CD4-positive, alpha-beta T cell (primary cell): ENCODE measurements around the gene LDLRAD4. TPM values are rescaled to one million over a fixed set of nuclear protein-coding genes. Genes with fewer than 3 reads are reported as not detected.
A peak's percentile ranks its signal among the peaks of the same experiment; 100 is the strongest.

Experiments
- ATAC-seq: fragments of 200-7000 bp; cut with Tn5 transposase; one replicate; pipeline ENCODE4 v1.10.0; 2022; ENCODE audit warnings: mild to moderate bottlenecking; ENCODE audit not compliant: poor library complexity
- CTCF ChIA-PET: fragments of 350-600 bp; sonication (Branson Sonifier 250); formaldehyde crosslinking; loops from one replicate; lab custom pipeline; 2021; ENCODE audit warnings: antibody characterized with exemption, inconsistent platforms; lab: Charles Lee
- POLR2A ChIA-PET: fragments of 350-600 bp; sonication (Branson Sonifier 250); formaldehyde crosslinking; loops from one replicate; lab custom pipeline; 2021; ENCODE audit warnings: antibody characterized with exemption, inconsistent platforms; lab: Charles Lee
- DNase-seq, 14 experiments: peaks; one replicate each; pipeline ENCODE4 v3.0.0-alpha.2; 2013 to 2020; ENCODE audit warnings: mixed read lengths in 2 of 14
- H3K27ac ChIP-seq, 2 donors: one replicate each; pipeline versions ENCODE4 v1.5.1 to v1.7.0; 2013; ENCODE audit warnings: low read length in 2 of 2, low read depth in 1 of 2, mild to moderate bottlenecking in 1 of 2
- H3K27me3 ChIP-seq, 2 experiments: 1 replicate in 1 of 2; 2 replicates in 1 of 2; pipeline versions ENCODE4 v1.6.1 to v1.7.0; 2013; ENCODE audit warnings: low read length in 2 of 2, control low read depth in 1 of 2, mild to moderate bottlenecking in 1 of 2, moderate library complexity in 1 of 2; ENCODE audit not compliant: insufficient read depth in 2 of 2, control insufficient read depth in 1 of 2
- H3K36me3 ChIP-seq: one replicate; pipeline ENCODE4 v1.6.1; 2013; ENCODE audit warnings: low read length, control low read depth; ENCODE audit not compliant: insufficient read depth
- H3K4me1 ChIP-seq: one replicate; pipeline ENCODE4 v1.6.1; 2013; ENCODE audit warnings: low read length, control low read depth; ENCODE audit not compliant: insufficient read depth
- H3K4me3 ChIP-seq: one replicate; pipeline ENCODE4 v1.5.1; 2013; ENCODE audit warnings: mild to moderate bottlenecking, low read length, moderate library complexity
- H3K9me3 ChIP-seq, 2 experiments: 1 replicate in 1 of 2; 2 replicates in 1 of 2; pipeline versions ENCODE4 v1.6.1 to v1.7.0; 2013; ENCODE audit warnings: low read length in 2 of 2, mild to moderate bottlenecking in 2 of 2, control low read depth in 1 of 2, moderate library complexity in 1 of 2; ENCODE audit not compliant: control insufficient read depth in 1 of 2, insufficient read depth in 1 of 2
- H3K27ac Mint-ChIP-seq: one replicate; pipeline ENCODE4 v1.8.0; 2020; ENCODE audit warnings: mixed read lengths
- H3K27me3 Mint-ChIP-seq: one replicate; pipeline ENCODE4 v1.8.0; 2021; ENCODE audit warnings: mixed read lengths
- H3K36me3 Mint-ChIP-seq: one replicate; pipeline ENCODE4 v1.8.0; 2021; ENCODE audit warnings: low read depth, mixed read lengths
- H3K4me1 Mint-ChIP-seq: one replicate; pipeline ENCODE4 v1.8.0; 2021; ENCODE audit warnings: low read depth, mixed read lengths
- H3K4me3 Mint-ChIP-seq: one replicate; pipeline ENCODE4 v1.8.0; 2020; ENCODE audit warnings: mild to moderate bottlenecking, mixed read lengths
- H3K9me3 Mint-ChIP-seq: one replicate; pipeline ENCODE4 v1.8.0; 2020; ENCODE audit warnings: mixed read lengths
- intact Hi-C, 2 experiments: fragments of 100-400 bp; cut with DNase I in 1 of 2; cut with micrococcal nuclease in 1 of 2; formaldehyde crosslinking; loops; one replicate each; pipeline versions ENCODE4 v1.15.1 to v1.9.0; 2023 to 2025; cut with DNase I, micrococcal nuclease
- total RNA-seq, 174 experiments: library from RNA in 2 of 174; stranded (reverse) in 2 of 174; gene quantifications; one replicate each; pipeline ENCODE4 v1.2.3 and lab custom pipeline; 2021 to 2026
- TF ChIP-seq, protein P1 (sequence below): fragments of 200-600 bp; IDR thresholded peaks from one replicate; pipeline ENCODE4 v1.8.0; 2022; ENCODE audit warnings: antibody characterized with exemption, mild to moderate bottlenecking

LDLRAD4 gene
- total RNA-seq, 2 experiments from 2014 or later = 51.9 to 52.7 TPM

GRCh38 chr18:13332874-13333273 lies 114.3 kb downstream of the LDLRAD4 start:
- CTCF ChIA-PET = interaction anchor here (0.7 to 0.9 kb wide), 2 partner anchors 43 to 174 kb away, joined by 3 to 4 read pairs; no protein-coding TSS in a partner anchor
- H3K27me3 ChIP-seq = no peaks in the 10 kb centered on the region
- no peaks in the 10 kb centered on the region for H3K4me1 ChIP-seq
- no peaks in the 10 kb centered on the region for H3K36me3 ChIP-seq
- H3K4me3 ChIP-seq = no peak overlapping the region
- no peak overlapping the region for H3K27ac ChIP-seq
- intact Hi-C loops = no loop called here
- no peak for ATAC-seq
- Mint-ChIP-seq H3K36me3 (no peaks in the 10 kb centered on the region), H3K4me1 (peaks cover 27% of the 10 kb centered on the region), H3K27ac (no peak overlapping the region), H3K4me3 (no peak overlapping the region), H3K27me3 (no peaks in the 10 kb centered on the region), H3K9me3 (peaks cover 4% of the 10 kb centered on the region)
- DNase-seq = no peak
- peaks cover 0 to 2% of the 10 kb centered on the region in 2 experiments for H3K9me3 ChIP-seq
- POLR2A ChIA-PET = no interaction called here
- TF ChIP-seq, protein P1, sequence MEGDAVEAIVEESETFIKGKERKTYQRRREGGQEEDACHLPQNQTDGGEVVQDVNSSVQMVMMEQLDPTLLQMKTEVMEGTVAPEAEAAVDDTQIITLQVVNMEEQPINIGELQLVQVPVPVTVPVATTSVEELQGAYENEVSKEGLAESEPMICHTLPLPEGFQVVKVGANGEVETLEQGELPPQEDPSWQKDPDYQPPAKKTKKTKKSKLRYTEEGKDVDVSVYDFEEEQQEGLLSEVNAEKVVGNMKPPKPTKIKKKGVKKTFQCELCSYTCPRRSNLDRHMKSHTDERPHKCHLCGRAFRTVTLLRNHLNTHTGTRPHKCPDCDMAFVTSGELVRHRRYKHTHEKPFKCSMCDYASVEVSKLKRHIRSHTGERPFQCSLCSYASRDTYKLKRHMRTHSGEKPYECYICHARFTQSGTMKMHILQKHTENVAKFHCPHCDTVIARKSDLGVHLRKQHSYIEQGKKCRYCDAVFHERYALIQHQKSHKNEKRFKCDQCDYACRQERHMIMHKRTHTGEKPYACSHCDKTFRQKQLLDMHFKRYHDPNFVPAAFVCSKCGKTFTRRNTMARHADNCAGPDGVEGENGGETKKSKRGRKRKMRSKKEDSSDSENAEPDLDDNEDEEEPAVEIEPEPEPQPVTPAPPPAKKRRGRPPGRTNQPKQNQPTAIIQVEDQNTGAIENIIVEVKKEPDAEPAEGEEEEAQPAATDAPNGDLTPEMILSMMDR = no peak

DNA sequence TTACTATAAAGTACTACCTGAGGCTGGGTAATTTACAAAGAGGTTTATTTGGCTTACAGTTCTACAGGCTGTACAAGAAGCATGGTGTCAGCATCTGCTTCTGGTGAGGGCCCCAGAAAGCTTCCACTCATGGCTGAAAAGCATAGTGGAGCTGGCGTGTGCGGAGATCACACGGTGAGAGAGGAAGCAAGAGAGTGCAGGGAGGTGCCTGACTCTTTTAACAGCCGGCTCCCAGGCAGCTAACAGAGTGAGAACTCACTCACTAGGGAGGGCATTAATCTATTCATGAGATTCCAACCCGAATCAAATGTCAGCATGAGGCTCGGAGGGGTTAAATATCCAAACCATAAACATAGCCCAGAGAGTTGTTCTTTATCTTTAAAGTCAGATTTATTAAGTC lies 117.3 kb downstream of the LDLRAD4 start:
- TF ChIP-seq, protein P1 = no peak
- DNase-seq (peak in 2 of 14 experiments; percentile 17 to 31), ATAC-seq (peak; percentile 46)
- H3K27ac Mint-ChIP-seq = no peak overlapping the region
- CTCF ChIA-PET = no interaction called here
- no peaks in the 10 kb centered on the region for H3K9me3 ChIP-seq
- H3K27ac ChIP-seq = no peak overlapping the region
- peaks cover 3% of the 10 kb centered on the region for H3K36me3 Mint-ChIP-seq
- H3K4me3 Mint-ChIP-seq = no peak overlapping the region
- no peaks in the 10 kb centered on the region for H3K4me1 ChIP-seq
- intact Hi-C loops = no loop called here
- peaks cover 45% of the 10 kb centered on the region for H3K4me1 Mint-ChIP-seq
- H3K36me3 ChIP-seq = no peaks in the 10 kb centered on the region
- H3K27me3 ChIP-seq = no peaks in the 10 kb centered on the region
- peaks cover 4% of the 10 kb centered on the region for H3K9me3 Mint-ChIP-seq
- POLR2A ChIA-PET = interaction anchor here (0.5 kb wide), 1 partner anchor 8 kb away, joined by 3 read pairs; no protein-coding TSS in a partner anchor
- no peak overlapping the region for H3K4me3 ChIP-seq
- no peaks in the 10 kb centered on the region for H3K27me3 Mint-ChIP-seq

DNA sequence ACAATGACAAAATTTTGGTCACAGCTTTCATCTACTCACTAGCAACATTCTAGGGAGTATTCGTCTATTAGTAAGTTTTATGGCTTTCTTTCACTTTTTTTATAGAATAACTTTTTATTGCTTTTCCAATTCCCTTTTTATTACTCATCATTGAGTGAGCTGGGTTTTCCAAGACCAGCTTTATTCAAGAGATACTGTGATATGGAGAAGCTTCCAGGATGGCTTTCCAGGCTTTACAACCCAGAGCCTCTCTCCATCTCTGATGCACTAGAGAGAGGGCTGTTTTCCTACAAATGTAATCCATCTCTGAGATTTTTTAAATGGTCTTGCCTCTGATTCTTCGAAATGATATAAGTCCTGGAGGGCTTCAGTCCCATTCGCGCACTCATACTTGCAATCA lies 118.3 kb downstream of the LDLRAD4 start:
- no peaks in the 10 kb centered on the region for H3K36me3 ChIP-seq
- H3K4me1 ChIP-seq = no peaks in the 10 kb centered on the region
- H3K36me3 Mint-ChIP-seq = peaks cover 3% of the 10 kb centered on the region
- POLR2A ChIA-PET = no interaction called here
- no peaks in the 10 kb centered on the region for H3K27me3 ChIP-seq
- intact Hi-C loops = no loop called here
- no peaks in the 10 kb centered on the region for H3K27me3 Mint-ChIP-seq
- H3K9me3 ChIP-seq = no peaks in the 10 kb centered on the region
- ATAC-seq (no peak), DNase-seq (no peak)
- CTCF ChIA-PET = no interaction called here
- H3K9me3 Mint-ChIP-seq = peaks cover 6% of the 10 kb centered on the region
- H3K27ac Mint-ChIP-seq = no peak overlapping the region
- H3K27ac ChIP-seq = no peak overlapping the region
- H3K4me3 ChIP-seq = no peak overlapping the region
- peaks cover 41% of the 10 kb centered on the region for H3K4me1 Mint-ChIP-seq
- H3K4me3 Mint-ChIP-seq = no peak overlapping the region
- TF ChIP-seq, protein P1 = no peak
